IPS DF 6.9 (cell line): ENCODE results near the gene PHF12.

Source experiments
- DNase-seq: peaks from one replicate; pipeline ENCODE4 v3.0.0-alpha.2; 2013; ENCODE audit warnings: low read depth, low spot score
- H3K27ac ChIP-seq: one replicate; pipeline ENCODE4 v1.5.1; 2013; ENCODE audit warnings: low read length, control low read depth
- H3K27me3 ChIP-seq: 2 replicates; pipeline ENCODE4 v1.6.1; 2013; ENCODE audit warnings: mild to moderate bottlenecking, low read length; ENCODE audit not compliant: control insufficient read depth, insufficient read depth
- H3K36me3 ChIP-seq: 2 replicates; pipeline ENCODE4 v1.6.1; 2013; ENCODE audit warnings: low read length; ENCODE audit not compliant: control insufficient read depth, insufficient read depth
- H3K4me1 ChIP-seq: 2 replicates; pipeline ENCODE4 v1.6.1; 2013; ENCODE audit warnings: low read length; ENCODE audit not compliant: control insufficient read depth, insufficient read depth
- H3K4me3 ChIP-seq: 2 replicates; pipeline ENCODE4 v1.5.1; 2013; ENCODE audit warnings: mild to moderate bottlenecking, low read length
- H3K9me3 ChIP-seq: 2 replicates; pipeline ENCODE4 v1.6.1; 2013; ENCODE audit warnings: low read length, inconsistent platforms; ENCODE audit not compliant: control insufficient read depth, insufficient read depth
- WGBS: extraction: QIAGEN DNeasy Blood & Tissue Kit; methylation state at CpG from one replicate; pipeline ENCODE4 v1.1.7; 2013; ENCODE audit warnings: mixed read lengths, missing lambda C conversion rate; ENCODE audit not compliant: insufficient read length, insufficient coverage; 5-methylcytosine and 5-hydroxymethylcytosine counted together

PHF12 gene

DNA sequence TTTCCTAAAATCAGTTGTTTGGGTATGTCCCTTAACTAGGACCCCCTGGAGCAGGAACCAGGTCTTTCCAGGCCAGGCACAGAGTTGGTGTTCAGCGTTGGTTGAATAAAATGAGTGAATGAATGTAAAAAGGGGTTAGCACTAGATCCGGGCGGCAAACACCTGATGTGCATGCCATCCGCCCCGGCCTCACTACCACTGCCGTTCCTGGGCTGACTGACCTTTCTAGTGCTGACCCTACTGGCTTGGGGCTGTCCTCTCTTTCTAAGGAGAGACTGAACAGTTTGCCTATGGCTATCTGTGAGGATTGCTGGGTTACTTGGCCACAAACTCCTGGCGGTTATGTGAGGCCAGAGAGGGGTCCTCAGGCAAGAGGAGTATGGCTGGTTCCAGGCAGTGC, 10.1 kb upstream of the PHF12 start:
- H3K27me3 ChIP-seq = no peaks in the 10 kb centered on the region
- WGBS = no CpG with 5 or more reads among the region's 7 CpGs

GRCh38 chr17:28960256-28961061, 9.1 kb upstream of the PHF12 start:
- no peak for DNase-seq
- H3K9me3 ChIP-seq = no peaks in the 10 kb centered on the region
- no peak overlapping the region for H3K4me3 ChIP-seq
- H3K36me3 ChIP-seq = no peaks in the 10 kb centered on the region
- H3K27me3 ChIP-seq = no peaks in the 10 kb centered on the region
- no peaks in the 10 kb centered on the region for H3K4me1 ChIP-seq
- no peak overlapping the region for H3K27ac ChIP-seq
- WGBS = no CpG with 5 or more reads among the region's 18 CpGs

More for the DNA sequence above, 10.1 kb upstream of the PHF12 start:
- no peaks in the 10 kb centered on the region for H3K36me3 ChIP-seq
- H3K27ac ChIP-seq = no peak overlapping the region
- no peak overlapping the region for H3K4me3 ChIP-seq
- no peak for DNase-seq
- H3K9me3 ChIP-seq = no peaks in the 10 kb centered on the region
- no peaks in the 10 kb centered on the region for H3K4me1 ChIP-seq

GRCh38 chr17:28959471-28959871, 8.2 kb upstream of the PHF12 start:
- WGBS = no CpG with 5 or more reads among the region's 9 CpGs
- no peak for DNase-seq

DNA sequence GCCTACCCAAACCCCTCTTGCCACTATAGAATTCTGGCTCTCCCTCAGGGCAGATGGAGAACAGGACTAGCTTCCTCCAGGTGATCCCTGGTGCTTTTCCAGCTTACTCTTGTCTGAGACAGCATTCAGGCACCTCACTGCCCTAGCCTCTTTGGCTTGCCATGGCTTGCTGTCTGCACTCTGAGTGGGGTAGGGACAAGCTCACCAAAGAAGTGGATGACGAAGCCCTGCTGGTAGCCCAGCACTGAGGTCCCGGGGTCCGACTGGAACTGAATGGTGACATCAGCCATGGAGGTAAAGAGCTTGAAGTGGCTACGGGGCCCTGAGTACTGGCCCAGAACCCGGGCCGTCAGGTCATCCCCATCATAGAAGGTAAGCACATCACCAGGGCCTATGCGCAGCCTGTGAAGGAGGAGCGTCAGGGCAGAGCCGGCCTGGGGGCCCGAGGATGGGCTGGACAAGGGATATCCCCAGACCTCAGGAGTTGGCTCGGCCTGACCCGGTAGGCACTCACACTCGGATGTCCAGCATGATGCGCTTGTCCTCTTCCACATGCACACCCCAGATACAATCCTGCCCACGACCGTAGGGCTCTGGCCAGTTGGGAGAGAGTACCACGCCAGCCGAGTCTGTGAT, 7.6 kb upstream of the PHF12 start:
- no peak for DNase-seq
- no peak overlapping the region for H3K4me3 ChIP-seq
- no peaks in the 10 kb centered on the region for H3K9me3 ChIP-seq
- no peaks in the 10 kb centered on the region for H3K27me3 ChIP-seq
- H3K27ac ChIP-seq = no peak overlapping the region
- no peaks in the 10 kb centered on the region for H3K4me1 ChIP-seq
- H3K36me3 ChIP-seq = no peaks in the 10 kb centered on the region
- WGBS = no CpG with 5 or more reads among the region's 18 CpGs

More at GRCh38 chr17:28959471-28959871, 8.2 kb upstream of the PHF12 start:
- no peaks in the 10 kb centered on the region for H3K27me3 ChIP-seq
- H3K27ac ChIP-seq = no peak overlapping the region
- H3K4me3 ChIP-seq = no peak overlapping the region; the same call in 1 of the 2 replicates
- H3K4me1 ChIP-seq = no peaks in the 10 kb centered on the region
- no peaks in the 10 kb centered on the region for H3K9me3 ChIP-seq
- no peaks in the 10 kb centered on the region for H3K36me3 ChIP-seq

DNA sequence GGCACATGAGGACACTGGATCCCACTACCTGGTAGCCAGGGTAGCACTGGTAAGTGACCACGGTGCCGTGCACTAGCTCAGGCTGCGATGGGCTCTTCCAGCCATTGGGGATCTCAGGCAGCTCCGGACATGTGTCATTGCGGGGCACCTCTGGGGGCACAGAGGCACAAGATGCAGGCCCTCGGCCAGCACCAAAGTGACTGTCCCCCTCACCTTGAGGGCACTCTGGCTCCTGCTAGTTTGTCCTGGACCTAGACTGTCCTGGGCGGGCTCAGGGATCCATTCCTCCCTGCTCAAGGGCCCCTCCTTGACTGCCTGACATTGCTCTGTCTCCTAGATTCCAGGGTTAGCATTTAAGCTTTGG, 6.7 kb upstream of the PHF12 start:
- no peak overlapping the region for H3K4me3 ChIP-seq
- peaks cover 2% of the 10 kb centered on the region; the same call in 1 of the 2 replicates for H3K4me1 ChIP-seq
- WGBS = no CpG with 5 or more reads among the region's 7 CpGs
- DNase-seq = no peak
- H3K27ac ChIP-seq = no peak overlapping the region
- no peaks in the 10 kb centered on the region for H3K9me3 ChIP-seq
- H3K36me3 ChIP-seq = no peaks in the 10 kb centered on the region
- H3K27me3 ChIP-seq = no peaks in the 10 kb centered on the region

- WGBS = no CpG with 5 or more reads among the region's 13 CpGs
- Histone ChIP-seq H3K9me3 (no peaks in the 10 kb centered on the region), H3K27me3 (no peaks in the 10 kb centered on the region), H3K27ac (no peak overlapping the region), H3K4me1 (peaks cover 2% of the 10 kb centered on the region; the same call in 1 of the 2 replicates), H3K36me3 (no peaks in the 10 kb centered on the region), H3K4me3 (no peak overlapping the region)
- DNase-seq = no peak
Observed at GRCh38 chr17:28957277-28957991, 6.1 kb upstream of the PHF12 start.

DNA sequence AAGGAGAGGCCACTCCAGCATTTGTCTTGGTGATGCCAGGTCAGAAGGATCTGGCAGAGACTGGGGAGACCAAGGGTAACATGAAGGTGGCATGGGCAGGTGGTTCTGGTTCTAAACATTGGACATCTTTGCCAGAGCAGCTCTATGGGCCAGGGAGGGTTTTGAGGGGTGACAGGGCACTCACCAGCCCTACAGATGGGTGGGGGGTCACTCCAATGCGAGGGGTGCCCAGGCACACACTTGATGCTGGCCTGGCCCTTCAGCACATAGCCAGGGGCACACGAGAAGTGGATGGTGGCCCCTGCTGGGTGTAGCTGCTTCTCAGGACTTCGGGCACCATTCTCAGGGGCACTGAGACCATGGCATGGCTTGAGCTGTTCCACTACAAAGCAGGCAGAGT, 5.5 kb upstream of the PHF12 start:
- no CpG with 5 or more reads among the region's 3 CpGs for WGBS
- H3K27ac ChIP-seq = no peak overlapping the region

GRCh38 chr17:28956112-28956511, 4.8 kb upstream of the PHF12 start:
- H3K27me3 ChIP-seq = no peaks in the 10 kb centered on the region
- H3K4me3 ChIP-seq = no peak overlapping the region
- no peak overlapping the region for H3K27ac ChIP-seq
- no peaks in the 10 kb centered on the region for H3K9me3 ChIP-seq
- H3K4me1 ChIP-seq = peaks cover 2% of the 10 kb centered on the region; the same call in 1 of the 2 replicates
- no peak for DNase-seq
- no peaks in the 10 kb centered on the region for H3K36me3 ChIP-seq
- no CpG with 5 or more reads among the region's 7 CpGs for WGBS

More for the DNA sequence above, 5.5 kb upstream of the PHF12 start:
- Histone ChIP-seq H3K4me3 (no peak overlapping the region), H3K27me3 (no peaks in the 10 kb centered on the region), H3K9me3 (no peaks in the 10 kb centered on the region), H3K36me3 (no peaks in the 10 kb centered on the region), H3K4me1 (peaks cover 2% of the 10 kb centered on the region; the same call in 1 of the 2 replicates)
- no peak for DNase-seq

GRCh38 chr17:28955408-28955807, 4.1 kb upstream of the PHF12 start:
- no peaks in the 10 kb centered on the region for H3K27me3 ChIP-seq
- WGBS = no CpG with 5 or more reads among the region's 5 CpGs
- no peaks in the 10 kb centered on the region for H3K36me3 ChIP-seq
- H3K9me3 ChIP-seq = no peaks in the 10 kb centered on the region
- H3K27ac ChIP-seq = no peak overlapping the region
- H3K4me1 ChIP-seq = peaks cover 2% of the 10 kb centered on the region; the same call in 1 of the 2 replicates
- no peak for DNase-seq
- no peak overlapping the region for H3K4me3 ChIP-seq

GRCh38 chr17:28954886-28955285, 3.6 kb upstream of the PHF12 start:
- Histone ChIP-seq H3K36me3 (no peaks in the 10 kb centered on the region), H3K27ac (no peak overlapping the region), H3K9me3 (no peaks in the 10 kb centered on the region), H3K4me3 (no peak overlapping the region), H3K4me1 (peaks cover 2% of the 10 kb centered on the region; the same call in 1 of the 2 replicates), H3K27me3 (no peaks in the 10 kb centered on the region)
- WGBS = no CpG with 5 or more reads among the region's 2 CpGs
- DNase-seq = no peak
